Measurements from ENCODE around the gene NADSYN1.
"Not testable (repeated sequence)": the region's sequence is repeated elsewhere in the genome, so short reads cannot be mapped to it uniquely, and the experiment has no call there.

The NADSYN1 gene

GRCh38 chr11:71534711-71535608 is 82.0 kb downstream of the NADSYN1 start:
- H3K27me3 Mint-ChIP-seq; H3K36me3 Mint-ChIP-seq (ENCODE audit: low read depth); H3K9me3 Mint-ChIP-seq; H3K27ac Mint-ChIP-seq; H3K4me3 Mint-ChIP-seq; intact Hi-C loops (cut with micrococcal nuclease); H3K4me1 Mint-ChIP-seq (ENCODE audit: low read depth): not testable (repeated sequence)

GRCh38 chr11:71535825-71536224 is 82.8 kb downstream of the NADSYN1 start:
- intact Hi-C loops (cut with micrococcal nuclease): no loop called here
- peaks cover 6% of the 10 kb centered on the region for H3K9me3 Mint-ChIP-seq
- H3K36me3 Mint-ChIP-seq (ENCODE audit: low read depth): no peaks in the 10 kb centered on the region
- no peak overlapping the region for H3K4me3 Mint-ChIP-seq
- H3K27ac Mint-ChIP-seq: no peak overlapping the region
- H3K4me1 Mint-ChIP-seq (ENCODE audit: low read depth): peaks cover 7% of the 10 kb centered on the region
- no peaks in the 10 kb centered on the region for H3K27me3 Mint-ChIP-seq

GRCh38 chr11:71537537-71537936 is 84.5 kb downstream of the NADSYN1 start:
- Mint-ChIP-seq H3K4me3 (no peak overlapping the region), H3K36me3 (ENCODE audit: low read depth) (no peaks in the 10 kb centered on the region), H3K4me1 (ENCODE audit: low read depth) (no peaks in the 10 kb centered on the region), H3K27ac (no peak overlapping the region), H3K27me3 (no peaks in the 10 kb centered on the region), H3K9me3 (peaks cover 16% of the 10 kb centered on the region)
- intact Hi-C loops (cut with micrococcal nuclease): no loop called here

GRCh38 chr11:71537977-71538665 is 85.1 kb downstream of the NADSYN1 start, which contains the start of gene KRTAP5-8:
Gene KRTAP5-8, plus strand, starts transcription at chr11:71538025. Its CDS starts 31 bp downstream, at chr11:71538056.
- H3K4me1 Mint-ChIP-seq (ENCODE audit: low read depth); intact Hi-C loops (cut with micrococcal nuclease); H3K27ac Mint-ChIP-seq; H3K36me3 Mint-ChIP-seq (ENCODE audit: low read depth); H3K4me3 Mint-ChIP-seq; H3K27me3 Mint-ChIP-seq: not testable (repeated sequence)
- peaks cover 16% of the 10 kb centered on the region for H3K9me3 Mint-ChIP-seq

- intact Hi-C loops (cut with micrococcal nuclease): no loop called here
- peaks cover 10% of the 10 kb centered on the region for H3K4me1 Mint-ChIP-seq (ENCODE audit: low read depth)
- no peaks in the 10 kb centered on the region for H3K27me3 Mint-ChIP-seq
- no peaks in the 10 kb centered on the region for H3K36me3 Mint-ChIP-seq (ENCODE audit: low read depth)
- H3K4me3 Mint-ChIP-seq: no peak overlapping the region
- peaks cover 16% of the 10 kb centered on the region for H3K9me3 Mint-ChIP-seq
- no peak overlapping the region for H3K27ac Mint-ChIP-seq
Observed at GRCh38 chr11:71538666-71538990, 85.6 kb downstream of the NADSYN1 start.

GRCh38 chr11:71539017-71539416 is 86.0 kb downstream of the NADSYN1 start:
- H3K4me1 Mint-ChIP-seq (ENCODE audit: low read depth): peaks cover 13% of the 10 kb centered on the region
- H3K9me3 Mint-ChIP-seq: peaks cover 16% of the 10 kb centered on the region
- H3K36me3 Mint-ChIP-seq (ENCODE audit: low read depth): no peaks in the 10 kb centered on the region
- H3K27me3 Mint-ChIP-seq: no peaks in the 10 kb centered on the region
- no peak overlapping the region for H3K27ac Mint-ChIP-seq
- intact Hi-C loops (cut with micrococcal nuclease): no loop called here
- no peak overlapping the region for H3K4me3 Mint-ChIP-seq

- H3K27ac Mint-ChIP-seq; intact Hi-C loops (cut with micrococcal nuclease); H3K27me3 Mint-ChIP-seq; H3K4me3 Mint-ChIP-seq; H3K36me3 Mint-ChIP-seq (ENCODE audit: low read depth): not testable (repeated sequence)
- peaks cover 16% of the 10 kb centered on the region for H3K9me3 Mint-ChIP-seq
- peaks cover 19% of the 10 kb centered on the region for H3K4me1 Mint-ChIP-seq (ENCODE audit: low read depth)
Observed at GRCh38 chr11:71539971-71540370, 87.0 kb downstream of the NADSYN1 start.

GRCh38 chr11:71540521-71541304 is 87.7 kb downstream of the NADSYN1 start:
- Mint-ChIP-seq H3K4me1 (ENCODE audit: low read depth) (peaks cover 19% of the 10 kb centered on the region), H3K9me3 (peaks cover 17% of the 10 kb centered on the region)
- H3K27me3 Mint-ChIP-seq; H3K36me3 Mint-ChIP-seq (ENCODE audit: low read depth); intact Hi-C loops (cut with micrococcal nuclease); H3K4me3 Mint-ChIP-seq; H3K27ac Mint-ChIP-seq: not testable (repeated sequence)

- no peak overlapping the region for H3K4me3 Mint-ChIP-seq
- peaks cover 4% of the 10 kb centered on the region for H3K27me3 Mint-ChIP-seq
- H3K9me3 Mint-ChIP-seq: peaks cover 29% of the 10 kb centered on the region
- intact Hi-C loops (cut with micrococcal nuclease): no loop called here
- peaks cover 19% of the 10 kb centered on the region for H3K4me1 Mint-ChIP-seq (ENCODE audit: low read depth)
- H3K36me3 Mint-ChIP-seq (ENCODE audit: low read depth): no peaks in the 10 kb centered on the region
- H3K27ac Mint-ChIP-seq: no peak overlapping the region
Observed at GRCh38 chr11:71542382-71542781, 89.4 kb downstream of the NADSYN1 start.

GRCh38 chr11:71542879-71543777 is 90.1 kb downstream of the NADSYN1 start:
- Mint-ChIP-seq H3K27ac (peak overlapping the region; percentile 41), H3K4me3 (peak overlapping the region; percentile 36)

GRCh38 chr11:71543866-71544265 is 90.9 kb downstream of the NADSYN1 start:
- H3K4me3 Mint-ChIP-seq: no peak overlapping the region
- H3K9me3 Mint-ChIP-seq: peaks cover 29% of the 10 kb centered on the region
- H3K27ac Mint-ChIP-seq: peak overlapping the region; percentile 41
- intact Hi-C loops (cut with micrococcal nuclease): no loop called here
- no peaks in the 10 kb centered on the region for H3K36me3 Mint-ChIP-seq (ENCODE audit: low read depth)
- H3K4me1 Mint-ChIP-seq (ENCODE audit: low read depth): peaks cover 33% of the 10 kb centered on the region
- peaks cover 17% of the 10 kb centered on the region for H3K27me3 Mint-ChIP-seq

More at GRCh38 chr11:71542879-71543777, 90.1 kb downstream of the NADSYN1 start:
- H3K9me3 Mint-ChIP-seq: peaks cover 29% of the 10 kb centered on the region
- H3K4me1 Mint-ChIP-seq (ENCODE audit: low read depth): peaks cover 25% of the 10 kb centered on the region
- intact Hi-C loops (cut with micrococcal nuclease): no loop called here
- peaks cover 10% of the 10 kb centered on the region for H3K27me3 Mint-ChIP-seq
- no peaks in the 10 kb centered on the region for H3K36me3 Mint-ChIP-seq (ENCODE audit: low read depth)

- intact Hi-C loops (cut with micrococcal nuclease): no loop called here
- Mint-ChIP-seq H3K9me3 (peaks cover 29% of the 10 kb centered on the region), H3K27me3 (peaks cover 25% of the 10 kb centered on the region), H3K27ac (no peak overlapping the region), H3K4me3 (no peak overlapping the region), H3K4me1 (ENCODE audit: low read depth) (peaks cover 41% of the 10 kb centered on the region), H3K36me3 (ENCODE audit: low read depth) (no peaks in the 10 kb centered on the region)
Observed at GRCh38 chr11:71544525-71545214, 91.7 kb downstream of the NADSYN1 start.

All from dendritic cell treated with granulocyte-macrophage colony-stimulating factor and Interleukin-4, amounts not matched to agents 40 ng/mL and 50 ng/mL, for 4 days (primary cell).